Fibroblast of the aortic adventitia (primary cell): ENCODE data around the gene TXNL4A. TPM values are rescaled to one million over a fixed set of nuclear protein-coding genes. Genes with fewer than 3 reads are reported as not detected.
A peak's percentile ranks its signal among the peaks of the same experiment; 100 is the strongest.

Experiments used
- DNase-seq: peaks from one replicate; pipeline ENCODE4 v3.0.0-alpha.2; 2010; ENCODE audit warnings: low read depth
- H3K4me3 ChIP-seq: 2 replicates; pipeline ENCODE4 v1.5.1; 2011; ENCODE audit warnings: low read depth, mild to moderate bottlenecking, control low read depth, low read length, moderate library complexity
- total RNA-seq: library from RNA; depleted of rRNA; stranded (reverse); fragments of >200 nt; gene quantifications from 2 replicates; pipeline ENCODE4 v1.2.3, GENCODE V29; 2012; ENCODE audit warnings: low replicate concordance
- TF ChIP-seq, protein P1 (sequence below): IDR thresholded peaks from 2 replicates; pipeline ENCODE4 v1.5.1; 2011; ENCODE audit warnings: mild to moderate bottlenecking, low read length, control low read depth, inconsistent platforms; ENCODE audit not compliant: insufficient read depth

TXNL4A gene
- total RNA-seq, 1 donor: 54.6 TPM

DNA sequence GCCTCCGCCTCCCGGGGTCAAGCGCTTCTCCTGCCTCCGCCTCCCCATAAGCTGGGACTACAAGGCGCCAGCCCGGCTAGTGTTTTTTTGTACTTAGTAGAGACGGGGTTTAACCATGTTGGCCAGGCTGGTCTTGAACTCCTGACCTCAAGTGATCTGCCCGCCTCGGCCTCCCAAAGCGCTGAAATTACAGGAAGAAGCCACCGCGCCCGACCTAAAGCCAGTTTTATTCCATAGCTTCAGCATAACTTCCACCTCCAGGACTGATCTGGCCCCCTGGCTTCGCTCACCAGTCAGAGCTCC, 783 bp upstream of the TXNL4A start:
- TF ChIP-seq, protein P1, sequence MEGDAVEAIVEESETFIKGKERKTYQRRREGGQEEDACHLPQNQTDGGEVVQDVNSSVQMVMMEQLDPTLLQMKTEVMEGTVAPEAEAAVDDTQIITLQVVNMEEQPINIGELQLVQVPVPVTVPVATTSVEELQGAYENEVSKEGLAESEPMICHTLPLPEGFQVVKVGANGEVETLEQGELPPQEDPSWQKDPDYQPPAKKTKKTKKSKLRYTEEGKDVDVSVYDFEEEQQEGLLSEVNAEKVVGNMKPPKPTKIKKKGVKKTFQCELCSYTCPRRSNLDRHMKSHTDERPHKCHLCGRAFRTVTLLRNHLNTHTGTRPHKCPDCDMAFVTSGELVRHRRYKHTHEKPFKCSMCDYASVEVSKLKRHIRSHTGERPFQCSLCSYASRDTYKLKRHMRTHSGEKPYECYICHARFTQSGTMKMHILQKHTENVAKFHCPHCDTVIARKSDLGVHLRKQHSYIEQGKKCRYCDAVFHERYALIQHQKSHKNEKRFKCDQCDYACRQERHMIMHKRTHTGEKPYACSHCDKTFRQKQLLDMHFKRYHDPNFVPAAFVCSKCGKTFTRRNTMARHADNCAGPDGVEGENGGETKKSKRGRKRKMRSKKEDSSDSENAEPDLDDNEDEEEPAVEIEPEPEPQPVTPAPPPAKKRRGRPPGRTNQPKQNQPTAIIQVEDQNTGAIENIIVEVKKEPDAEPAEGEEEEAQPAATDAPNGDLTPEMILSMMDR: no peak
- peak overlapping the region; percentile 98 for H3K4me3 ChIP-seq
- no peak for DNase-seq

GRCh38 chr18:79988071-79988450, 302 bp downstream of the TXNL4A start:
- peak; percentile 19 for DNase-seq

DNA sequence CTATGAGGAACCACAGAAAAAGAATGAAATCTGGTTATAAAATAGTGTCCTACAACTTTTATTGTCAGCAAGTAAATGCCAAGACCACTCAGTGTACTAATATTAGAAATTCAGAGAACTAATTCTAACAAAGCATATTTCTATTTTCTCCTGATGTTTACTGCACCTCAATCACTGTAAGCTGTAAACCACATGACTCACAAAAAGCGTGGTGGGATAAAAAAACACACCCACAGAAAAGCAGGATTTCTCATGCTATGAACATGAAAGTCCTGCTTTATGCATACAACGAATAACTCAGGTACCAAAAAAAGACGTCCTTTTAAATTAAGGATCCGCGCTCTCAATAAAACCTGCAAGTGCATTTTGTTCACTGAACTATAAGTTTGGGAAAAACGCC, 797 bp downstream of the TXNL4A start:
- DNase-seq: peak; percentile 23
- TF ChIP-seq, protein P1: no peak
- H3K4me3 ChIP-seq: peak overlapping the region; percentile 98

More at GRCh38 chr18:79988071-79988450, 302 bp downstream of the TXNL4A start:
- H3K4me3 ChIP-seq: peak overlapping the region; percentile 98
- TF ChIP-seq, protein P1: peak; percentile 38

GRCh38 chr18:79986726-79987125, 1.6 kb downstream of the TXNL4A start:
- peak overlapping the region; percentile 98 for H3K4me3 ChIP-seq
- DNase-seq: no peak
- TF ChIP-seq, protein P1: no peak

GRCh38 chr18:79985172-79985571, 3.2 kb downstream of the TXNL4A start:
- no peak for DNase-seq
- H3K4me3 ChIP-seq: no peak overlapping the region
- TF ChIP-seq, protein P1: no peak

GRCh38 chr18:79983793-79984192, 4.6 kb downstream of the TXNL4A start:
- no peak overlapping the region for H3K4me3 ChIP-seq
- DNase-seq: no peak
- TF ChIP-seq, protein P1: no peak

DNA sequence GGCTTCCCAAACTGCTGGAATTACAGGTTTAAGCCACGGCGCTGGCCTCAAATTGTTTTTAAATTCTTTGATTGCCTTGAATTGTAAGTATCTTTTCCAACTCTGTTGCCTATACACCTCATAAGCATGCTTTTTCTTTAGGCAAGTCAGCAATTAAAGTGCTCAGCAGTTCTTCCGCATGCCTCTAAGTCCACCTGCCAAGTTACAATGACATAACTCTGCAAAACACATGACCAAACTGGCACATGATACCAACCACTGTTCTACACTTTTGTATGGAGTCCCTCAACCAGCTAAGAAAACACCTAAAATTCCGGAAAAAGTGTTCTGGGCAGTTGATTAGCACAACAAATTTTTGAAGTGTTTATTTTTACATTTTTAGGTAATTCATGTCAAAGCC, 5.1 kb downstream of the TXNL4A start:
- H3K4me3 ChIP-seq: no peak overlapping the region
- peak; percentile 28 for DNase-seq
- TF ChIP-seq, protein P1: no peak
